RWPE1 (cell line): ENCODE data around the gene SOX8.

Source experiments
- CTCF ChIA-PET: fragments of 350-600 bp; sonication (Branson Sonifier 250); formaldehyde crosslinking; extraction: SDS; loops from one replicate; lab custom pipeline; 2021; lab: Yijun Ruan, JAX
- POLR2A ChIA-PET: fragments of 400-600 bp; formaldehyde crosslinking; extraction: SDS; loops from one replicate; lab custom pipeline; 2020; ENCODE audit warnings: antibody characterized with exemption; ENCODE audit not compliant: low non-redundant PET; lab: Yijun Ruan, JAX
- DNase-seq: peaks from one replicate; pipeline ENCODE4 v3.0.0; 2012; ENCODE audit warnings: low spot score
- H3K27ac ChIP-seq: fragments of 450-650 bp; 2 replicates; pipeline ENCODE4 v1.5.1; 2017
- CTCF ChIP-seq: fragments of 450-650 bp; conservative IDR thresholded peaks from 2 replicates; pipeline ENCODE4 v1.5.1; 2017; ENCODE audit warnings: low read depth, mild to moderate bottlenecking

The SOX8 gene

GRCh38 chr16:1010815-1011214 is 29.2 kb downstream of the SOX8 start:
- no peak overlapping the region for H3K27ac ChIP-seq
- POLR2A ChIA-PET, result no interaction called here
- no peak for TF ChIP-seq CTCF
- no peak for DNase-seq
- CTCF ChIA-PET, result no interaction called here

- DNase-seq, result no peak
- H3K27ac ChIP-seq, result no peak overlapping the region
- TF ChIP-seq CTCF, result no peak
- ChIA-PET CTCF (interaction anchor here (0.5 kb wide), 1 partner anchor 158 kb away, joined by 3 read pairs; no protein-coding TSS in a partner anchor), POLR2A (no interaction called here)
Measured at GRCh38 chr16:1011316-1012082, 29.9 kb downstream of the SOX8 start.

- H3K27ac ChIP-seq, result no peak overlapping the region
- ChIA-PET CTCF (no interaction called here), POLR2A (no interaction called here)
- no peak for DNase-seq
- no peak for TF ChIP-seq CTCF
Measured at GRCh38 chr16:1012135-1012534, 30.6 kb downstream of the SOX8 start.

DNA sequence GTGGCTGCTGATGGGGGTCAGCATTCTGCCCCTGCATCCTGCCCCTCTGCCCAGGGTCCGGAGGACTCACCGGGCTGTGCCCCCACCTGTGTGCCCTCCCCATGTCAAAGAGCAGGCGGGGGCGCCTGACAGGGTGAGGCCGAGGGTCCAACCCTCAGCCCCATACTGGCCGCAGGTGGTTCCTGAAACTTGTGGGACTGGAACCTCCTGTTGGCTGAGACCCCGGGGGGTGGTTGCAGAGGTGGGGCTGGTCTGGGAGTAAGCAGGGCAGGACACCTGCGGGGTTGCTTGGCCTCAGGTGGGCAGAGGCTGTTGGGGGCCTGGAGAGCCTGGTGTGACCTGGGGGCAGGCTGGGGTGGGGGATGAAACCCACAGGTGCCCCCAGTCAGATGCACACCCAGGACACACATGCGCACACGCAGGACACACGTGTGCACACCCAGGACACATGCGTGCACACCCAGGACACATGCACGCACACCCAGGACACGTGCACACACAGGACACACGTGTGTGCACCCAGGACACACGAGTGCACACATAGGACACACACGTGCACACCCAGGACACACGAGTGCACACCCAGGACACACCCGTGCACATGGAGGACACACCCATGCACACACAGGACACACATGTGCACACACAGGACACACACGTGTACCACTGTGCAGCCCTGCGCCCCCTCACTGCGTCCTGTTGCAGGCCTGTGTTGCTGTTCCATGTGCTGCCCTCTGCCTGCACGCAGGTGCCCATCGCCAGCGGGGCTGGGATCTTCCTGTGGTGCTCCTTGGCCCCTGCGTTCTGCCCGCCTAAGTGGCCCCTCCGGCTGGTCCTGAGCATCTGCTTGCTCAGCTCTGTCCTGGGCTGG is 31.4 kb downstream of the SOX8 start:
- no peak for DNase-seq
- TF ChIP-seq CTCF, result no peak
- POLR2A ChIA-PET, result no interaction called here
- no peak overlapping the region for H3K27ac ChIP-seq
- CTCF ChIA-PET, result no interaction called here

DNA sequence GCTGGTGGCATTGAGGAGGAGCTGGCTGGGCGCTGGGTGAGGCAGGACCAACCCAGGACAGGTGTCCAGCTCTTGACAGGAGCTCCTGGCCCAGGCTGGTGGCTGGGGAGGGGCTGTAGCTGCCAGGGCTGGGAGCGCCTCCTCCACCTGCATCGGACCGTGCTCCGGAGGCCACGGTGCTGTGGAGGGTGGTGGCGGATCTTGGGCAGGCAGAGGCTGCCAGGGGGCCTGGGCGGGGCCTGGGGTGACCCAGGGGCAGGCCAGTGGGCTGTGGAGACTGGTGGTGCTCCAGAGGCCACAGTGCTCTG is 32.0 kb downstream of the SOX8 start:
- DNase-seq, result no peak
- POLR2A ChIA-PET, result no interaction called here
- TF ChIP-seq CTCF, result no peak
- no peak overlapping the region for H3K27ac ChIP-seq
- CTCF ChIA-PET, result no interaction called here

DNA sequence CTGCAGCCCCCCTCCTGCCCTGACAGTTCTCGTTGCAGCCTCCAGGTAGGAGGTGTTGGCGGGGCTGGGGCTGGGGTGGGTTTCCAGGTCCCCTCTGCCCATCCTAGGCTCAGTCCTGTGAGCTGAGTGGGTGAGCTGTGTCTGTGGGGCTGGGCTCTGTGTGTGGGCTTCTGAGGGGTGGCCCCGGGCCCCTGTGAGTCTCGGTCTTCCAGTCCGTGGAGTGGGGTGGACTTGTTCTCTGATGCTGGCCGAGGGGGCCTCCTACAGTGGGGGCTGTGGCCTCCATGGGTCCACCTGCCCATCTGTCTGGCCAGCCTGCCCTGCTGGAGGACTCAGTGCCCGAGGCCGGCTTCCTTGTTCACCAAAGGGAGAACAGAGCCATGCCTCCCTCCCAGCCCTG is 32.7 kb downstream of the SOX8 start:
- no peak for TF ChIP-seq CTCF
- ChIA-PET POLR2A (no interaction called here), CTCF (no interaction called here)
- H3K27ac ChIP-seq, result no peak overlapping the region
- no peak for DNase-seq
